GM19023 (cell line): ENCODE data around the gene PGAP6.
"Not testable (repeated sequence)": the region's sequence is repeated elsewhere in the genome, so short reads cannot be mapped to it uniquely, and the experiment has no call there.

ENCODE experiments used
- ATAC-seq: cut with Tn5 transposase; IDR thresholded peaks from one replicate; pipeline ENCODE4 v1.9.1; 2021; ENCODE audit warnings: mild to moderate bottlenecking, moderate library complexity; ENCODE audit not compliant: unreplicated experiment

Gene PGAP6

GRCh38 chr16:404971-405486 is 23.3 kb upstream of the PGAP6 start:
- ATAC-seq: no peak

GRCh38 chr16:401468-402348 is 19.9 kb upstream of the PGAP6 start, which contains the start of gene DECR2:
Gene DECR2, plus strand, starts transcription at chr16:401885. Its CDS starts 79 bp downstream, at chr16:401964.
- peak; percentile 65 for ATAC-seq

- ATAC-seq: no peak
These were observed 18.3 kb upstream of the PGAP6 start for GRCh38 chr16:400061-400591.

- no peak for ATAC-seq
These were observed 17.7 kb upstream of the PGAP6 start for GRCh38 chr16:399340-400019.

- no peak for ATAC-seq
These were observed 17.0 kb upstream of the PGAP6 start for GRCh38 chr16:398561-399339.

- ATAC-seq: no peak
These were observed 16.1 kb upstream of the PGAP6 start for GRCh38 chr16:397736-398332.

- ATAC-seq: no peak
These were observed 15.4 kb upstream of the PGAP6 start, which contains the start of gene NME4 for GRCh38 chr16:397135-397661. Gene NME4, plus strand, starts transcription at chr16:397199. Its CDS starts 24 bp downstream, at chr16:397223.

- ATAC-seq: no peak
These were observed 14.8 kb upstream of the PGAP6 start for GRCh38 chr16:396605-397004.

- no peak for ATAC-seq
These were observed 14.4 kb upstream of the PGAP6 start for GRCh38 chr16:396199-396598.

- no peak for ATAC-seq
These were observed 10.8 kb upstream of the PGAP6 start for GRCh38 chr16:392450-393030.

GRCh38 chr16:391885-392335 is 10.1 kb upstream of the PGAP6 start:
- ATAC-seq: no peak

- ATAC-seq: no peak
These were observed 7.6 kb upstream of the PGAP6 start for GRCh38 chr16:389352-389751.

GRCh38 chr16:387761-388666 is 6.2 kb upstream of the PGAP6 start:
- ATAC-seq: not testable (repeated sequence)

GRCh38 chr16:386641-387156 is 4.9 kb upstream of the PGAP6 start:
- ATAC-seq: no peak

GRCh38 chr16:383326-384051 is 1.7 kb upstream of the PGAP6 start:
- no peak for ATAC-seq

GRCh38 chr16:381012-381788 is 578 bp downstream of the PGAP6 start:
- ATAC-seq: peak; percentile 26

GRCh38 chr16:380762-381011 is 1.1 kb downstream of the PGAP6 start:
- ATAC-seq: no peak
